Muscle of leg (tissue), 11 donors: ENCODE measurements around the gene ENPP1. TPM values are rescaled to one million over a fixed set of nuclear protein-coding genes. Genes with fewer than 3 reads are reported as not detected.
"Not testable (repeated sequence)": the region's sequence is repeated elsewhere in the genome, so short reads cannot be mapped to it uniquely, and the experiment has no call there.

Experiments
- DNase-seq: peaks from one replicate; pipeline ENCODE4 v3.0.0; 2013
- H3K27ac ChIP-seq: one replicate; pipeline ENCODE4 v1.5.1; 2013; ENCODE audit warnings: mild to moderate bottlenecking, low read length, control low read depth
- H3K27me3 ChIP-seq: one replicate; pipeline ENCODE4 v1.6.1; 2013; ENCODE audit warnings: low read length; ENCODE audit not compliant: control insufficient read depth, insufficient read depth
- H3K36me3 ChIP-seq: one replicate; pipeline ENCODE4 v1.6.1; 2013; ENCODE audit warnings: low read length; ENCODE audit not compliant: control insufficient read depth, insufficient read depth
- H3K4me1 ChIP-seq: one replicate; pipeline ENCODE4 v1.6.1; 2013; ENCODE audit warnings: low read length; ENCODE audit not compliant: control insufficient read depth, insufficient read depth
- H3K4me3 ChIP-seq: one replicate; pipeline ENCODE4 v1.5.1; 2013; ENCODE audit warnings: low read length, control low read depth
- H3K9me3 ChIP-seq: replicated peaks from 2 replicates; pipeline ENCODE4 v1.6.1; 2013; ENCODE audit warnings: low read depth, low read length; ENCODE audit not compliant: control insufficient read depth
- WGBS: methylation state at CpG from one replicate; pipeline ENCODE4 v1.1.5; 2013; ENCODE audit warnings: missing lambda C conversion rate; ENCODE audit not compliant: insufficient coverage; 5-methylcytosine and 5-hydroxymethylcytosine counted together
- polyA plus RNA-seq, 8 donors: library from polyadenylated mRNA; unstranded; fragments of 120-200 nt; gene quantifications; one replicate each; pipeline versions ENCODE4 v1.2.1 to v1.2.3, GENCODE V29; 2013; ENCODE audit warnings: inconsistent platforms in 1 of 8, low replicate concordance in 1 of 8; ENCODE audit not compliant: insufficient read length in 8 of 8, insufficient read depth in 1 of 8
- total RNA-seq: library from RNA; stranded (reverse); fragments of 120-200 nt; gene quantifications from one replicate; pipeline ENCODE4 v1.2.4, GENCODE V29; 2013

Gene ENPP1
- total and polyA plus RNA-seq, 9 donors = 7.9 to 16.1 (median 9.3) TPM

DNA sequence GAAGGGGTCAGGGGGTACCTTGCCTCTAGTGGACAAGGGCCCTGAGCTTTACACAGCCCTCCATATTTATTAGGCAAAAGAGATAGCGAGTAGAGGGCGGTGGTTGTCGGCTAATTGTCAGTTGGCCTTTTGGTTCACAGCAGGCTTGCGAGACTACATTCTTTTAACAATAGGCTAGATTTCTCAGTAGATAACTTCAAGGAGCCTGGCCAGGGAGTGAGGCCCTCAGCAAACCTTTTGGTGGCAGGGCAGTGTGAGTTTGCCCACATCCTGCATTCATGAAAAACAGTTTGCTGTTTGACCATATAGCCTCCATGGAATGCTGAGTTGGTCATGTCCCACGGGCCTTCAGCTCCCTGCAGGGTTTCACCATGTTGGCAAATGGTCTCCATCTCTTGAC is 51.8 kb downstream of the ENPP1 start:
- not testable (repeated sequence) for H3K27me3 ChIP-seq, H3K4me3 ChIP-seq, H3K4me1 ChIP-seq, H3K36me3 ChIP-seq, H3K9me3 ChIP-seq, H3K27ac ChIP-seq, DNase-seq
- WGBS = 76% methylated on average over 5 of the region's 5 CpGs

DNA sequence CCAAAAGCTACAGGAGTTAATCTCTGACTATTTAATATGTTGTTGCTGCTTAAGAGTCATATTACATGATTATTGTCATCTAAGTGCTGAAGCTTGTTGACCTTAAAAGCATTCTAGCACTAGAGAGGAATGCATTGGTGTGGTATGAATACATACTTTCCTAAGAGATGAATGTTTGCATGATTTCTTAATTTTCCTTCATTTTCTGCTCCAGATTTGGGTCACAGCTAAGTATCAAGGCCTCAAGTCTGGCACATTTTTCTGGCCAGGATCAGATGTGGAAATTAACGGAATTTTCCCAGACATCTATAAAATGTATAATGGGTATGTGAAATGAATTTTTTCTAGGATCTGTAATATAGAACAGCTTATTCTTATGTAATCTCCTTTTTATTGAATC is 53.6 kb downstream of the ENPP1 start:
- Histone ChIP-seq H3K9me3 (no peaks in the 10 kb centered on the region), H3K27ac (no peak overlapping the region), H3K4me1 (peaks cover 2% of the 10 kb centered on the region), H3K27me3 (no peaks in the 10 kb centered on the region), H3K4me3 (no peak overlapping the region), H3K36me3 (no peaks in the 10 kb centered on the region)
- peak; percentile 20 for DNase-seq
- WGBS = no CpG with 5 or more reads among the region's 1 CpG

DNA sequence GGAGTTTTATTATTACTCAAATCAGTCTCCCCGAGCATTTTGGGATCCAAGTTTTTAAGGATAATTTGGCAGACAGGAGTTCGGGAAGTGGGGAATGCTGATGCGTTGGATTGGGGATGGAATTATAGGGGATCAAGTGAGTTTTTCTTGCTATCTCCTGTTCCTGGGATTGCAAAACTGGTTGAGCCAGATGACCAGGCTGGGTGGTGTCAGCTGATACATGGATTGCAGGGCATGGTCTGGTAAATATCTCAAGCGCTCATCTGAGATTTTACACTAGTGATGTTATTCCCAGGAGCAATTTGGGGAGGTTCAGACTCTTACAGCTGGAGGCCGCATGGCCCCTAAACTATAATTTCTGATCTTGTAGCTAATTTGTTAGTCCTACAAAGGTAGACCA is 54.7 kb downstream of the ENPP1 start:
- Histone ChIP-seq H3K4me1 (peaks cover 2% of the 10 kb centered on the region), H3K27ac (no peak overlapping the region), H3K27me3 (no peaks in the 10 kb centered on the region), H3K4me3 (no peak overlapping the region), H3K36me3 (no peaks in the 10 kb centered on the region), H3K9me3 (no peaks in the 10 kb centered on the region)
- DNase-seq = peak; percentile 48
- 52% methylated on average over 3 of the region's 5 CpGs for WGBS

DNA sequence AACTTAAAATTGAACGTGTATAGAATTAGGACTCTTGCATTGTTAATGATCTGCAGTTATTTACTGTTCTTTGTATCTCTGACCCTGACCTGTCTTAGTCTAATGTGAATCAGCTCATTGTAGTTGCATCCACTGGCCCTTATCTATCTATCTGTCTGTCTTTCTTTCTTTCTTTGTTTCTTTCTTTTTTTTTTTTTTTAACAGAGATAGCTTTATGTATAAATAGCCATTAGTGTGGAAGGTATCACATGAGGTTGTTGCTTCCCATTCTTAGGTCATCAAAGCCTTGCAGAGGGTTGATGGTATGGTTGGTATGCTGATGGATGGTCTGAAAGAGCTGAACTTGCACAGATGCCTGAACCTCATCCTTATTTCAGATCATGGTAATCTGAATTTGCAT is 59.9 kb downstream of the ENPP1 start:
- no peaks in the 10 kb centered on the region for H3K27me3 ChIP-seq
- peaks cover 2% of the 10 kb centered on the region for H3K36me3 ChIP-seq
- H3K4me1 ChIP-seq = peaks cover 2% of the 10 kb centered on the region
- H3K27ac ChIP-seq = no peak overlapping the region
- peak; percentile 9 for DNase-seq
- H3K4me3 ChIP-seq = no peak overlapping the region
- H3K9me3 ChIP-seq = no peaks in the 10 kb centered on the region
- no CpG with 5 or more reads among the region's 1 CpG for WGBS

DNA sequence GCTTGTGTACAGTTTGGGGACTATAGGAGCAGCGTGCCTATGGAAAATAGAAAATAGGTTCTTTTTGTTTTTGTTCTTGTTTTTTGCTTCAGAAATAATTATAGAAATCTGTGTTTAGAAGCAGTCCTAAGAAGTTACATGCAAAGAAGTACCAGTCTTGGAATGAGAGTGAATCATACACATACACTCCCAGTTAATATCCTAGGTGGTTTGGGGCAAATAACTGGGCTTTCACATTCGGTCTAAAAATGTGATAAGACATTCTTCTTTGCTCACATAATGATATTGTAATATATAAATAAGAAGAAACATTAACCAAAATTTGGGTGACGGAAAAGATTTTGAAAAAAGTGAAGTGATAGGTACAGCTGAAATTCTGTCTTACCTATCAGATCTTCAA is 61.0 kb downstream of the ENPP1 start:
- no CpG with 5 or more reads among the region's 3 CpGs for WGBS
- Histone ChIP-seq H3K4me3 (no peak overlapping the region), H3K36me3 (peaks cover 5% of the 10 kb centered on the region), H3K4me1 (peaks cover 2% of the 10 kb centered on the region), H3K27me3 (no peaks in the 10 kb centered on the region), H3K9me3 (no peaks in the 10 kb centered on the region), H3K27ac (no peak overlapping the region)
- DNase-seq = no peak

DNA sequence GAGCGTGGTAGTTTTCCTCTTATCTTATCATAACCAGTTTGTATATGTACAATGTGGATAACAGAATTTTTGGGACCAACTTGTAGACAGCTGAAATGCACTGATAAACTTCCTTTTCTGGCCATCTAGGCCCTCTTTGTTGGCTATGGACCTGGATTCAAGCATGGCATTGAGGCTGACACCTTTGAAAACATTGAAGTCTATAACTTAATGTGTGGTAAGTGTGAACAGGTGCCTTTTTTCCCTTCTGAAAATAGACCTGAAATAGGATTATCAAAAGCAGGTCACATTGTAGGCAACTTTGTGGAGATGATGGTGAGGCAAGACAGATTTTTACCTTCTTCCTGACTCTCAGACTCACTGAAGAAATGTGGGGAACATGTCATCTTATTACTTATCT is 67.8 kb downstream of the ENPP1 start:
- H3K27ac ChIP-seq = no peak overlapping the region
- no peaks in the 10 kb centered on the region for H3K4me1 ChIP-seq
- H3K4me3 ChIP-seq = no peak overlapping the region
- no CpG with 5 or more reads among the region's 1 CpG for WGBS
- no peaks in the 10 kb centered on the region for H3K9me3 ChIP-seq
- DNase-seq = no peak
- H3K27me3 ChIP-seq = no peaks in the 10 kb centered on the region
- H3K36me3 ChIP-seq = peaks cover 14% of the 10 kb centered on the region

DNA sequence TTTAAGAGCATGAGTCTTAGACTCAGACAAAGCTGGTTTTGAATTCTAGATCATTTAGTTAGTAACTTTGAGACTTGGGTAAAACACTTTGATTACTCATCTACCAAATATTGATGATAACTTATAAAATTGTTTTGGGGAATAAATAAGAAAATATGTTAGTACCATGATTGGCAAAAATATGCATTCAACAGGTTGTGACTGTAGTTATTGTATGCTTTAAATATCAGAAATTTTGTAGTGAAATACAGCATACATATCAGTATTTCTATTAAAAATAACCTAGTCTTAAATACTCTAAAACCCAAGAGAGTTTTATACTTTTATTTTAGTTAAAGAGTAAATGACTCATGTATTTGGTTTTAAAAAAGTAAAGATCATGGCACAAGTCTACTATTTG is 68.7 kb downstream of the ENPP1 start:
- H3K27me3 ChIP-seq = no peaks in the 10 kb centered on the region
- H3K27ac ChIP-seq = no peak overlapping the region
- H3K4me1 ChIP-seq = no peaks in the 10 kb centered on the region
- H3K4me3 ChIP-seq = no peak overlapping the region
- H3K9me3 ChIP-seq = no peaks in the 10 kb centered on the region
- H3K36me3 ChIP-seq = peaks cover 16% of the 10 kb centered on the region
- no peak for DNase-seq

DNA sequence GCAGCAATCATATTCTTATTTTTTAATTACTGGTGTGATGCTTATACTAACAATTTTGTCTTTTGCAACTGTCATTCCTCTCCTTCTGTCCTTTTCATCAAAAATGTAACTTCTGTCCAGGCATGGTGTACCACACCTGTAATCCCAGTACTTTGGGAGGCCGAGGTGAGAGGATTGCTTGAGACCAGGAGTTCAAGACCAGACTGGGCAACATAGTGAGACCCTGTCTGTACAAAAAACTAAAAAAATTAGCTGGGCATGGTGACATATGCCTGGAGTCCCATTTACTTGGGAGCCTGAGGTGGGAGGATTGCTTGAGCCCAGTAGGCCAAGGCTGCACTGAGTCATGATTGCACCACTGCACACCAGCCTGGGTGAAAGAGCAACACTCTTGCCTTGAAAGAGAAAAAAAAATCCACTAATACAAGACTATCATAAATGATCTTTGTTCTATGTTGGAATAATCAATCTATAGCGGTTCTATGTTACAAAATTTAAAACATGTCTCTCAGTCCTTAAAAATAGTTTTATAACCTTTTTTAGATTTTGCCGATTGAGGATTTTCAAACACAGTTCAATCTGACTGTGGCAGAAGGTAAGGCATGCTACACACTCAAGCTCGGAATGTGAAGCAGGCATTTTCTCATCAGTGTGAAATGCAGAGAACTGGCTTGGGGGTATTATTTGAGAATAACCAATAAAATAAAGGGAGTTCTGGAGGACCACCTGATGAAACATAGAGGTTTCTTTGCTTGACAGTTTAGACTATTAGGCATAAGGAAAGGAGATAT is 70.4 kb downstream of the ENPP1 start:
- H3K27ac ChIP-seq = no peak overlapping the region
- 83% methylated on average over 2 of the region's 4 CpGs for WGBS
- H3K4me3 ChIP-seq = no peak overlapping the region

DNA sequence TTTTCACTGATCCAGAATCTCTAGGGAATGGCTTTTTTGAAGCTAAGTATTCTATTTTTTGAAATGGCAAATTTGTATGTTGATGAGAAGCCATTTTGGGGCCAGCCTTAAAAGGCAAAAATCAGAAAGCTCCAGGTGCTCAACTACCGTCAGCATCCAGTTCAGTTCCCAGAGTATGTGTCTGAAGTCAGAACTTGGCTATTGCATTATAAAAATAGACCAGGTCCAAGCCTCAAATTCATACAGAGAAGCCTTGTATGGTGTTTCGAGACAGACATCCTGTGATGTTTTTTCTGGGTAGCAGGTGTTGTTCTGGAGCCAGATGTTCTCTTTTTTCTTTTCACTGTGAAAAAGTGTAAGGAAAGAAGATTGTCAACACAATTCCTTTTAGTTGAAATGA is 75.2 kb downstream of the ENPP1 start:
- DNase-seq = no peak

More for the DNA sequence above, 70.4 kb downstream of the ENPP1 start:
- Histone ChIP-seq H3K36me3 (peaks cover 12% of the 10 kb centered on the region), H3K9me3 (no peaks in the 10 kb centered on the region), H3K4me1 (no peaks in the 10 kb centered on the region), H3K27me3 (no peaks in the 10 kb centered on the region)
- DNase-seq = no peak

DNA sequence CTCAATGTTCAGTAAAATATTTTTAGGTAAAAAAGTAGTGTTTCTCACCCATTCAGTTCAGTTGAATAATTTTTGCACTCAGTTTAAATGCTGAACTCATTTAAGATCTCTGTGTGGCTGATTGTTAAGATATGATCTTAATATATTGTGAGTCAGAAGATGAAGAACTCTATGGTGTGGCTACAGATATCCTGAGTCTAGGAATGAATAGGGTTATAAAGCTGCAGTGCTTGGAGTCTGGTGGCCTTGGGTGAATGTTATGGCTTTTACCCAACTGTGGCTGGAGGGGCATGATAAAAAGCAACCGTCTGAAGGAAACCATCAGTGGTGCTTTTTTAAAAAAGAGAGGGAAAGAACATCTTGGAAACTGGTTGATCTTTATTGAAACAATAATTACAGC is 77.4 kb downstream of the ENPP1 start:
- Histone ChIP-seq H3K27me3 (no peaks in the 10 kb centered on the region), H3K4me3 (no peak overlapping the region), H3K4me1 (no peaks in the 10 kb centered on the region), H3K27ac (no peak overlapping the region), H3K9me3 (no peaks in the 10 kb centered on the region), H3K36me3 (peaks cover 8% of the 10 kb centered on the region)
- no CpG with 5 or more reads among the region's 1 CpG for WGBS
- no peak for DNase-seq

More for the DNA sequence above, 75.2 kb downstream of the ENPP1 start:
- no peaks in the 10 kb centered on the region for H3K27me3 ChIP-seq
- WGBS = no CpG with 5 or more reads among the region's 2 CpGs
- no peak overlapping the region for H3K4me3 ChIP-seq
- H3K9me3 ChIP-seq = no peaks in the 10 kb centered on the region
- H3K27ac ChIP-seq = no peak overlapping the region
- no peaks in the 10 kb centered on the region for H3K4me1 ChIP-seq
- H3K36me3 ChIP-seq = peaks cover 9% of the 10 kb centered on the region

DNA sequence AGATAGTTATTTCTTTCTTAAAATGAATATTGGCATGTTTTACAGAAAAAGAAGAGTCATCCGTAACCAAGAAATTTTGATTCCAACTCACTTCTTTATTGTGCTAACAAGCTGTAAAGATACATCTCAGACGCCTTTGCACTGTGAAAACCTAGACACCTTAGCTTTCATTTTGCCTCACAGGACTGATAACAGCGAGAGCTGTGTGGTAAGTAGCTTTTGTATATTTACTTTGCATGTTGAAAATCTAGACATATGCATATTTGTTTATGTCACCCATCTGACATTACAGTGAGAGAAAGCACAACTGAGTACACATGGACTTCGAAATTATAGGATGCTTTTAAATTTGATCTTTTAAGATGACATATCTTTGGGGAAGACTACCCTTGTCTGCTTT is 78.7 kb downstream of the ENPP1 start:
- Histone ChIP-seq H3K27me3 (no peaks in the 10 kb centered on the region), H3K36me3 (peaks cover 8% of the 10 kb centered on the region), H3K9me3 (no peaks in the 10 kb centered on the region), H3K4me1 (no peaks in the 10 kb centered on the region), H3K27ac (no peak overlapping the region), H3K4me3 (no peak overlapping the region)
- no peak for DNase-seq
- no CpG with 5 or more reads among the region's 4 CpGs for WGBS
